ENCODE data around the gene KITLG. TPM values are rescaled to one million over a fixed set of nuclear protein-coding genes. Genes with fewer than 3 reads are reported as not detected.
"Not testable (repeated sequence)": the region's sequence is repeated elsewhere in the genome, so short reads cannot be mapped to it uniquely, and the experiment has no call there.

The KITLG gene
- total RNA-seq (2021; ENCODE audit: unreplicated experiment) (7.4 TPM), Bru-seq, nascent RNA (percentile 65 among the genes with signal in this experiment), BruChase-seq, experiment 1, labeled RNA remaining after a 2-hour chase (percentile 58 among the genes with signal in this experiment), BruChase-seq, experiment 2, labeled RNA remaining after a 6-hour chase (percentile 56 among the genes with signal in this experiment)
- polyA plus RNA-seq (2012; ENCODE audit: insufficient read length): 1.2 TPM
- long read RNA-seq, full-length matches to known transcripts: 12 of 16 reads
- long read RNA-seq, partial matches to known transcripts: 0 of 16 reads
- long read RNA-seq, other reads (novel, unspliced or antisense): 4 of 16 reads

GRCh38 chr12:88580051-88580871 lies at the start of gene KITLG:
KITLG (minus strand) TSS chr12:88580471; CDS start chr12:88580278, 193 bp downstream.
- POLR2A ChIA-PET: interaction anchor here (0.6 kb wide), 1 partner anchor 464 kb away, joined by 14 read pairs; no protein-coding TSS in a partner anchor
- peaks cover 16% of the 10 kb centered on the region for H3K27me3 ChIP-seq (ENCODE audit: control insufficient read depth, insufficient read depth, low read length)
- peaks cover 12% of the 10 kb centered on the region for H3K4me1 ChIP-seq (ENCODE audit: control insufficient read depth, insufficient read depth, low read length)
- H3K36me3 ChIP-seq (ENCODE audit: control insufficient read depth, insufficient read depth, low read length): peaks cover 5% of the 10 kb centered on the region; the same call in 1 of the 2 replicates
- ATAC-seq: peak; percentile 93
- intact Hi-C loops (cut with micrococcal nuclease; ENCODE audit: unreplicated experiment): no loop called here
- BruUV-seq (replicated peaks): no TSS peak
- no peaks in the 10 kb centered on the region for H3K9me3 ChIP-seq (ENCODE audit: control insufficient read depth, insufficient read depth, low read depth, low read length)
- CTCF ChIA-PET: interaction anchor here (0.6 to 1.6 kb wide), 3 partner anchors 77 to 414 kb away, joined by 3 to 8 read pairs (median 5); no protein-coding TSS in a partner anchor
- TF ChIP-seq SIN3A (IDR thresholded peaks at IDR 0.05; ENCODE audit: borderline replicate concordance, insufficient read depth, low read depth, low read length) (0 out of 2 replicates have a peak, but pooled peaks have one; percentile 55), POLR2AphosphoS5 (IDR thresholded peaks at IDR 0.05; ENCODE audit: low read depth, low read length) (0 out of 2 replicates have a peak, but pooled peaks have one; percentile 51), REST (IDR thresholded peaks at IDR 0.05; ENCODE audit: insufficient read depth in 1 of 2, low read depth in 2 of 2, low read length in 1 of 2) (no peak), CTCF (IDR thresholded peaks at IDR 0.05) (peak; percentile 41), TCF7L2 (IDR thresholded peaks at IDR 0.05; ENCODE audit: low read depth, low read length) (peak; percentile 25; the same call in 1 of the 2 replicates)
- no peak for DNase-seq (ENCODE audit: low read depth, low spot score)
- peak within 1 kb of the TSS; percentile 29; the same call in 1 of the 2 replicates for H3K27ac ChIP-seq (ENCODE audit: low read length)
- peak within 1 kb of the TSS; percentile 69 to 82 for H3K4me3 ChIP-seq (ENCODE audit: low read depth in 2 of 2, low read length in 2 of 2)
- in situ Hi-C loops (cut with HindIII; ENCODE audit: low pct_unique_long_range_greater_than_20kb, low sequenced_read_pairs): no loop called here

GRCh38 chr12:88628856-88629509 lies 48.7 kb upstream of the KITLG start:
- ATAC-seq: no peak
- no peak for DNase-seq (ENCODE audit: low read depth, low spot score)
- ChIA-PET POLR2A (no interaction called here), CTCF (no interaction called here)
- TF ChIP-seq POLR2AphosphoS5 (IDR thresholded peaks at IDR 0.05; ENCODE audit: low read depth, low read length): no peak
- TF ChIP-seq TCF7L2 (IDR thresholded peaks at IDR 0.05; ENCODE audit: low read depth, low read length): no peak
- TF ChIP-seq CTCF (IDR thresholded peaks at IDR 0.05): no peak
- no peak for TF ChIP-seq REST (IDR thresholded peaks at IDR 0.05; ENCODE audit: insufficient read depth in 1 of 2, low read depth in 2 of 2, low read length in 1 of 2)
- no peak for TF ChIP-seq SIN3A (IDR thresholded peaks at IDR 0.05; ENCODE audit: borderline replicate concordance, insufficient read depth, low read depth, low read length)
- no peaks in the 10 kb centered on the region for H3K4me1 ChIP-seq (ENCODE audit: control insufficient read depth, insufficient read depth, low read length)
- in situ Hi-C loops (cut with HindIII; ENCODE audit: low pct_unique_long_range_greater_than_20kb, low sequenced_read_pairs): no loop called here
- no peak overlapping the region for H3K27ac ChIP-seq (ENCODE audit: low read length)
- no peaks in the 10 kb centered on the region for H3K27me3 ChIP-seq (ENCODE audit: control insufficient read depth, insufficient read depth, low read length)
- no peak overlapping the region for H3K4me3 ChIP-seq (ENCODE audit: low read depth in 2 of 2, low read length in 2 of 2)
- intact Hi-C loops (cut with micrococcal nuclease; ENCODE audit: unreplicated experiment): no loop called here
- H3K9me3 ChIP-seq (ENCODE audit: control insufficient read depth, insufficient read depth, low read depth, low read length): no peaks in the 10 kb centered on the region
- BruUV-seq (replicated peaks): no TSS peak
- H3K36me3 ChIP-seq (ENCODE audit: control insufficient read depth, insufficient read depth, low read length): no peaks in the 10 kb centered on the region

GRCh38 chr12:88628035-88628434 lies 47.8 kb upstream of the KITLG start:
- CTCF ChIA-PET; H3K27me3 ChIP-seq (ENCODE audit: control insufficient read depth, insufficient read depth, low read length); BruUV-seq (replicated peaks); H3K27ac ChIP-seq (ENCODE audit: low read length); H3K9me3 ChIP-seq (ENCODE audit: control insufficient read depth, insufficient read depth, low read depth, low read length); H3K4me3 ChIP-seq (ENCODE audit: low read depth in 2 of 2, low read length in 2 of 2); POLR2A ChIA-PET; H3K4me1 ChIP-seq (ENCODE audit: control insufficient read depth, insufficient read depth, low read length); ATAC-seq; in situ Hi-C loops (cut with HindIII; ENCODE audit: low pct_unique_long_range_greater_than_20kb, low sequenced_read_pairs); intact Hi-C loops (cut with micrococcal nuclease; ENCODE audit: unreplicated experiment); H3K36me3 ChIP-seq (ENCODE audit: control insufficient read depth, insufficient read depth, low read length); DNase-seq (ENCODE audit: low read depth, low spot score): not testable (repeated sequence)
